Ascending aorta (tissue), 2 donors: Measurements from ENCODE around the gene FLNC. TPM values are rescaled to one million over a fixed set of nuclear protein-coding genes. Genes with fewer than 3 reads are reported as not detected.

Experiments
- DNase-seq, 2 donors: peaks; one replicate each; pipeline ENCODE4 v3.0.0-alpha.2; 2019; ENCODE audit warnings: low spot score in 2 of 2
- H3K27ac ChIP-seq, 2 donors: fragments of 200-600 bp; sonication (generic); one replicate each; pipeline ENCODE4 v1.5.1; 2016 to 2017; ENCODE audit warnings: mild to moderate bottlenecking in 1 of 2
- H3K27me3 ChIP-seq: fragments of 200-600 bp; sonication (generic); one replicate; pipeline ENCODE4 v1.5.1; 2017
- H3K36me3 ChIP-seq, 2 donors: fragments of 200-600 bp; sonication (generic); one replicate each; pipeline ENCODE4 v1.5.1; 2016
- H3K4me1 ChIP-seq, 2 donors: fragments of 200-600 bp; sonication (generic); one replicate each; pipeline ENCODE4 v1.5.1; 2016 to 2017; ENCODE audit warnings: mild to moderate bottlenecking in 1 of 2
- H3K4me3 ChIP-seq, 2 donors: fragments of 200-600 bp; sonication (generic); one replicate each; pipeline ENCODE4 v1.5.1; 2016 to 2017; ENCODE audit warnings: mild to moderate bottlenecking in 1 of 2
- H3K9me3 ChIP-seq, 2 donors: fragments of 200-600 bp; sonication (generic); one replicate each; pipeline ENCODE4 v1.5.1; 2016
- CTCF ChIP-seq, 3 experiments: fragments of 200-600 bp in 2 of 3; fragments of 450-650 bp in 1 of 3; sonication (generic) in 2 of 3; IDR thresholded peaks; one replicate each; pipeline ENCODE4 v1.5.1; 2016 to 2019; ENCODE audit warnings: antibody characterized with exemption in 3 of 3, mild to moderate bottlenecking in 1 of 3, moderate library complexity in 1 of 3
- intact Hi-C: fragments of 100-400 bp; cut with DNase I; formaldehyde crosslinking; loops from one replicate; pipeline ENCODE4 v1.15.1; 2023
- total RNA-seq: library from RNA; depleted of rRNA; stranded (reverse); fragments of >200 nt; gene quantifications from one replicate; pipeline ENCODE4 v1.1.0, GENCODE V29; 2016

Gene FLNC
- total RNA-seq, 1 donor from 2014 or later: 117 TPM

GRCh38 chr7:128849156-128849515 lies 18.9 kb downstream of the FLNC start:
- TF ChIP-seq CTCF (IDR thresholded peaks at IDR 0.05): no peak
- Histone ChIP-seq H3K27ac (no peak overlapping the region), H3K27me3 (no peaks in the 10 kb centered on the region), H3K4me3 (no peak overlapping the region), H3K4me1 (no peaks in the 10 kb centered on the region), H3K36me3 (peaks cover 95 to 98% of the 10 kb centered on the region in 2 donors), H3K9me3 (no peaks in the 10 kb centered on the region)
- intact Hi-C loops: no loop called here
- DNase-seq: no peak

- H3K27ac ChIP-seq: no peak overlapping the region
These were observed 19.7 kb downstream of the FLNC start for GRCh38 chr7:128849804-128850490.

GRCh38 chr7:128852537-128853254 lies 22.5 kb downstream of the FLNC start:
- no peak for DNase-seq
- Histone ChIP-seq H3K36me3 (peaks cover 93 to 95% of the 10 kb centered on the region in 2 donors), H3K4me1 (no peaks in the 10 kb centered on the region), H3K9me3 (no peaks in the 10 kb centered on the region), H3K27me3 (no peaks in the 10 kb centered on the region), H3K27ac (no peak overlapping the region), H3K4me3 (no peak overlapping the region)
- intact Hi-C loops: no loop called here
- no peak for TF ChIP-seq CTCF (IDR thresholded peaks at IDR 0.05)

More at GRCh38 chr7:128849804-128850490, 19.7 kb downstream of the FLNC start:
- Histone ChIP-seq H3K27me3 (no peaks in the 10 kb centered on the region), H3K36me3 (peaks cover 95 to 98% of the 10 kb centered on the region in 2 donors), H3K4me3 (no peak overlapping the region), H3K4me1 (no peaks in the 10 kb centered on the region), H3K9me3 (no peaks in the 10 kb centered on the region)
- no peak for TF ChIP-seq CTCF (IDR thresholded peaks at IDR 0.05)
- intact Hi-C loops: no loop called here
- no peak for DNase-seq

- DNase-seq: no peak
- Histone ChIP-seq H3K9me3 (no peaks in the 10 kb centered on the region), H3K27me3 (no peaks in the 10 kb centered on the region), H3K27ac (no peak overlapping the region), H3K4me1 (peaks cover 3 to 5% of the 10 kb centered on the region in 2 donors), H3K4me3 (no peak overlapping the region), H3K36me3 (peaks cover 83 to 84% of the 10 kb centered on the region in 2 donors)
- intact Hi-C loops: no loop called here
- TF ChIP-seq CTCF (IDR thresholded peaks at IDR 0.05): no peak
These were observed 23.6 kb downstream of the FLNC start for GRCh38 chr7:128853799-128854198.

- H3K36me3 ChIP-seq: peaks cover 77 to 78% of the 10 kb centered on the region in 2 donors
These were observed 24.2 kb downstream of the FLNC start for GRCh38 chr7:128854396-128854795.

More at GRCh38 chr7:128854396-128854795, 24.2 kb downstream of the FLNC start:
- no peaks in the 10 kb centered on the region for H3K27me3 ChIP-seq
- no peaks in the 10 kb centered on the region for H3K9me3 ChIP-seq
- no peak overlapping the region for H3K27ac ChIP-seq
- intact Hi-C loops: no loop called here
- peaks cover 8 to 11% of the 10 kb centered on the region in 2 donors for H3K4me1 ChIP-seq
- DNase-seq: no peak
- no peak overlapping the region for H3K4me3 ChIP-seq
- no peak for TF ChIP-seq CTCF (IDR thresholded peaks at IDR 0.05)
